HG03460 (cell line): Measurements from ENCODE around the gene FCER1G.

ENCODE experiments used
- ATAC-seq: cut with Tn5 transposase; IDR thresholded peaks from one replicate; pipeline ENCODE4 v1.9.1; 2021; ENCODE audit not compliant: unreplicated experiment

Gene FCER1G

DNA sequence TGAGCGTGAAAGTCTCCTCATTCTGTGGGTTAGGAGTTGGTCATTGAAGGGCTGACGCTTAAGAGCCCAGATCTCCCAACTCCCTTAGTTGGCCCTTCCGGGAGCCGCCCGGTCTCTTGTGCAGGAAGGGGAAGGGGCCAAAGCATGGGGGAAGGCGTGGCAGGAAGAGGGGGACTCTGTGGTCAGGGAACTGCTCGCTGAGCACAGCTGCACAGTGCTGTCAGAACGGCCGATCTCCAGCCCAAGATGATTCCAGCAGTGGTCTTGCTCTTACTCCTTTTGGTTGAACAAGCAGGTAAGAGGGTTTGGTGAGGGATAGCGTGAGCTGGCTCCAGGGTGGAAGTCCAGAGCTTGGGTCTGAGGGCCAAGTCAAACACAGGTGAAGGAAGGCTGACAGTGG lies at the start of gene FCER1G:
Gene FCER1G (plus strand): TSS at position 220 of the 400 bp plus-strand sequence. CDS start 27 bp downstream, at position 247.
- ATAC-seq: no peak

DNA sequence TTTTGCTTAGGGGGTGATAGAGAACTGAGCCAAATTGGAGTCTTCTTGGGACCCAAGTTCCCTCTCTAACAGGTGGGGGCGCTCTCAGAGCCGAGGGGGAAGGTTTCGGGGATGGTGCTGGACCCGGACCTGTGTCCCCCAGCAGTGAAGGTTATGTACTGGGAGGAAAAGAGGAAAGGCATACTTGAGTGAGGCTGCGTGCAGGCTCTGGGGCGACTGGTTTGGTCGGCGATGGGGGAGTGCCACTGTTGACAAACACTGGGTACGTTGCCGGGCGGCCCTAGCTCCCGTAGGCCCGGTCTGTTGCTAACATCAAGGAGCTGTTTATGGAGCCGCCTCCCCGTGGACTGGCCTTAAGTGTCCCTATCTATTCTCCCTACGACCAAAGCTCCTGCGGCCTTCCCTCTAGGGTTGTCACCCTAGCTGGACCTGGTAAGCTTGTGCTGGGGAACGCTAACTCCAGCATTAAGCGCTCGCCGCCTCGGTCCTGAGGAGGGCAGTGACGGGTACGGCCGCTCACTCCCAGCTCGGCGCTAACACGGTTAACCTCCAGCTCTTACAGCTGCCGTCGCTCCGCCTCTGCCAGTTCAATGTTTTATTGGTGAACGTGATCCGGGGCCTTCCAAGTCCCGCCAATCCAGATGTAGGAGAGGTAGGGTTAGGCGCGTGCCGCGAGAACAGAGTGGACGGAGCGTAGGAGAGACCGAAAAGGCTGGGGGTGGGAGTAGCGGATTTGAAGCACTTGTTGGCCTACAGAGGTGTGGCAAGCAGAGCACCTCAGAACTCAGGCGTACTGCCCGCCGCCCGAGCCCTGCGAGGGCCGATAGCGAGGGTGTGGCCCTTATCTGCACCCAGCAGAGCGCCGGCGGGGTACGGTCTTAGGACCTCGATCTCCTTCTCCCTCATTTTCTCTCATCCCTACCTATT lies 49.1 kb upstream of the FCER1G start, which contains the start of gene PPOX:
Gene PPOX (plus strand): TSS at position 685 of the 927 bp plus-strand sequence. CDS start 422 bp downstream, outside the sequence.
- peak; percentile 92 for ATAC-seq

DNA sequence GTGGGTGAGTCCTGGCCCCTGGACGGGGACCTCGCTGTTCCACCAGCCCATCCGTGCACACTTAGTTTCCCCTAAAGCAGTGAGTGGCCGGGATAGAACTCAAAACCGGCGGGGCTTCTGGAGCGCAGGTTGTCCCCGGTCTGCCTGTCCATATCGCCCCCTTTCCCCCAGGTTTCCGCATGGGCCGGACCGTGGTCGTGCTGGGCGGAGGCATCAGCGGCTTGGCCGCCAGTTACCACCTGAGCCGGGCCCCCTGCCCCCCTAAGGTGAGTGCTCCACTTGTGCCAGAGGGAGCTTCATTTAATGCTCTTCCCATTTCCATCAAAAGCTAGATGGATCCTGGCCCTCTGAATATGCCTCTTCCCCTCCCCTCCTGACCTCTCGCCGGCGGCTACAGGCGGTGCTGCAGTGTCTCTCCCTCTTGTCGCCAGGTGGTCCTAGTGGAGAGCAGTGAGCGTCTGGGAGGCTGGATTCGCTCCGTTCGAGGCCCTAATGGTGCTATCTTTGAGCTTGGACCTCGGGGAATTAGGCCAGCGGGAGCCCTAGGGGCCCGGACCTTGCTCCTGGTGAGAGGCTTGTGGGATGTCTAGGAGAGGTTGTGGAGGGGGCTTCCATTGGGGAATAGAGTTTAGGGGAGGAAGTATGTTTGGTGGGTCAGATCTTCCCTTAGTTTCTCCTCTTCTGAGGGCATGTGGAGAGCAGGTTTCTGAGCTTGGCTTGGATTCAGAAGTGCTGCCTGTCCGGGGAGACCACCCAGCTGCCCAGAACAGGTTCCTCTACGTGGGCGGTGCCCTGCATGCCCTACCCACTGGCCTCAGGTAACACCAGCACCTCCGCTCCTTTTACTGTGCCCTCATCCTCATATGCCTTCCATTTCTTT lies 48.2 kb upstream of the FCER1G start:
- no peak for ATAC-seq

DNA sequence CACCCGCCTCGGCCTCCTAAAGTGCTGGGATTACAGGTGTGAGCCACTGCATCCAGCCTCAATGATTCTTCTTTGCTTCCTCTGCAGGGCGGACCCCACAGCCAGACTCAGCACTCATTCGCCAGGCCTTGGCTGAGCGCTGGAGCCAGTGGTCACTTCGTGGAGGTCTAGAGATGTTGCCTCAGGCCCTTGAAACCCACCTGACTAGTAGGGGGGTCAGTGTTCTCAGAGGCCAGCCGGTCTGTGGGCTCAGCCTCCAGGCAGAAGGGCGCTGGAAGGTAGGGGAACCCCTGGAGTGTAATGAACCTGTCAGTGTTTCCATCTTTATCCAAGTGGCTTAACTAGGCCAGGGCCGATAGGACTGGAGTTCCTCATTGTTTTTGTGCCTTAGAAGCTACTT lies 46.2 kb upstream of the FCER1G start:
- ATAC-seq: no peak

DNA sequence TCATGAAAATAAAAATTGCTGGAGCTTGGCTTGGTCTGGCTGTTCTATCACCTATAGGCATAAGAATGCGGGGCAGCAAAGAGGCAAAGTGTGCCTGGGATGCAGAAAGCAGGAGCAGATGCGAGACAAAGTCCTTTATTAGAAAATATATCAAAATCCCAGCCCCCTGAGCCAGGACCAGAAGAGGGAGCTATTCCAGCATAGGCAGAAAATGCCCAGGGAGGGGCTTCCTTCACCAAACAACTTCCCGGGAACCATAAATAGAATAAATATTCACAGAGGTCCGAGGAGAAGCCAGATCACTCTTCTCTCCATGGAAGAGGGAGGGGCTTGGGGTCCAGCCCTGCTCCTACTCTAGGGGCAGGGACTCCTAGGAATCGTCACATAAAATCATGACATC lies 43.9 kb upstream of the FCER1G start:
- ATAC-seq: no peak

DNA sequence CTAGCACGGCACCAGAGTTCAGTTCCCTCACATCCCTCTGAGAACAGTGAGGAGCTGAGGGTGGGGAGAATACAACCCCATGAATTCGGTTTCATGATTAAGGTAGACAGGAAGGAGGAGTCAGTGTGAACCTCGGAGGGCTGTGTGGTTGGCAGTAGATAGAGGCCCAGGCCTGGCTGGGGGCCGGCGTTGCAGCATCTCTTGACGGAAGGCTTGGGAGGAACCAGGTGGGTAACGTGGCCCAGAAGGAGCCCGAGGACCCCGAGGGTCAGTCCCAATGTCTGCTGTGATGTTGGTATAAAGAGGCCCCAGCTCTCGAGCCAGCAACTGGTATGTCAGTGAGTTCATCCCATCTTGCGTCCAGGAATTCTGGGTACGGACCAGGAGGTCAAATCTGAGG lies 43.4 kb upstream of the FCER1G start:
- no peak for ATAC-seq

DNA sequence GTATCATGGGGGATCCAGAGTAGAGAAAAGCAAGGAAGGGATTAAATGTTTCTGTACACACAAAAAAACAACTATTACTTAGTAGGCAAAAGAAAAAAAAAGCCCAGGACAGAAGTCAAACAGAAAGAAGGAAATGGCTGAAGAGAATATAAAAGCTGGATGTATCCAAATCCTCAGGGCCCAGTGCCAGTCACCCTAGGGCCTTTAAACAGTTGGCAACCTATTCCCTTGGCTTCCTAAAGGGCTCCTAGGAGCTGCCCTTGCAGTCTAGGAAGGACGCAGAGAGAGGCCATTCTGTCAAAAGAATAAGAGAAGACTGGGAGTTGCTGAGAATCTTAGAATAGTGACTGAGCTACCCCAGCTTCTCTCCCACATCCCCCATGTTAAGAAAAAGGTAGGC lies 42.7 kb upstream of the FCER1G start:
- no peak for ATAC-seq

DNA sequence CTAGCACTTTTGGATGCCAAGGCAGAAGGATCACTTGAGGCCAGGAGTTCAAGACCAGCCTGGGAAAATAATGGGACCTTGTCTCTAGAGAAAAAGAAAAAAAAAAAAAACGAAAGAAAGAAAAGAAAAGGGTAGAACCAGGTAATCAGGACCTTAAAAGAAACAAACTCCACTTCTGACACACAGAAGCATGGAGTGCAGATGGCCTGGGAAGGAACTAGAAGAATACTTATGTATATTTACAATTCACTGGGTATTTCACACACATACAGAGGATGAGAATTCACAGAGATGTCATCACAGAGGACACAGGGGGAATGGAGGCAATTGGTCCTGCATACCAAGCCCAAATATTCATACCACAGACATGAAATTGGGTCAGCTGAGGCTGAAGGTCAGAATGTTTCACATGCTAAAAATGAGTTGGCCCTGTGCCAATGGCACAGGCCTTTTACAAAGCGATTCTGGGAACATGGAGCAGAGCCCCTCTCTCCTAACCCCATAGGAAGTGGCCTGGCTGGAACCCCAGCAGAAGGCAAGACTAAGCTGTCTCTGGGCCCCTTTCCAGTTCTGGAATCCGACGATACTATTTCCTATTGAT lies 42.2 kb upstream of the FCER1G start:
- ATAC-seq: no peak

DNA sequence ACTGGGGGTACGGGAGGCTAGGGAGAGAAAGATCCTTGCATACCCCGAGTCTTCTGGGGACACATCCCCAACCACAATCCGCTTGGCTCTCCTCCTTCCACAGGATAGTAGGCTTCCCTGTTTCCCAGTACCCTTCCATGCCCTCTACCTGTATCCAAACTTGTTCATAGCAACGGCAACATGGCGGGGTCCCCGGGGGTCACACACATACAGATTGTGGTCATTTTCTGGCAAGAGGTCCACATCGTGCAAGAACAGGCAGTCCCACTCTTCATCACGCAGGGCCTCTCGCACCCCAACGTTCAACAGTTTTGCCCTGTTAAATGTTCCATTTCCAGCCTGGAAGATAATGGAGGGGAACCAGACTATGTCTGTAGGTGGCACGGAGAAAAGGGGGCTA lies 41.4 kb upstream of the FCER1G start:
- ATAC-seq: no peak

DNA sequence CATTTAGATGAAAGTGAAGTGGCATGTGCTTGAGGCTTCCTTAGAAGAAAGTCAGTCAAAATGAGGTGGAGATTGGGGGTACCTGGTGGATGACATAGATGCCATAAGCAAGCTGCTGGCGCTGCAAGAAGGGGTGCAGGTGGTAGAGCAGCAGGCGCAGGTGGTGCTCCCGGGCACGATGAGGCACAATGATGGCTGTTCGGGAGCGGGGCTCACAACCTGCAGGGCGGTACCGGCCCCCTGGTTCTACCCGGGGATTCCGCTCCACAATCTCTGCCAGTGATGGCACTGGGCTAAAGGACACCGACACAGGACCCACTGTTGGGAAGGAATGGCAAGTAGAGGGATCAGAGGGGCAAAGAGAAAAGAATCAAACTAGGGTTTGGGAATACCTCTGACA lies 40.2 kb upstream of the FCER1G start:
- no peak for ATAC-seq

DNA sequence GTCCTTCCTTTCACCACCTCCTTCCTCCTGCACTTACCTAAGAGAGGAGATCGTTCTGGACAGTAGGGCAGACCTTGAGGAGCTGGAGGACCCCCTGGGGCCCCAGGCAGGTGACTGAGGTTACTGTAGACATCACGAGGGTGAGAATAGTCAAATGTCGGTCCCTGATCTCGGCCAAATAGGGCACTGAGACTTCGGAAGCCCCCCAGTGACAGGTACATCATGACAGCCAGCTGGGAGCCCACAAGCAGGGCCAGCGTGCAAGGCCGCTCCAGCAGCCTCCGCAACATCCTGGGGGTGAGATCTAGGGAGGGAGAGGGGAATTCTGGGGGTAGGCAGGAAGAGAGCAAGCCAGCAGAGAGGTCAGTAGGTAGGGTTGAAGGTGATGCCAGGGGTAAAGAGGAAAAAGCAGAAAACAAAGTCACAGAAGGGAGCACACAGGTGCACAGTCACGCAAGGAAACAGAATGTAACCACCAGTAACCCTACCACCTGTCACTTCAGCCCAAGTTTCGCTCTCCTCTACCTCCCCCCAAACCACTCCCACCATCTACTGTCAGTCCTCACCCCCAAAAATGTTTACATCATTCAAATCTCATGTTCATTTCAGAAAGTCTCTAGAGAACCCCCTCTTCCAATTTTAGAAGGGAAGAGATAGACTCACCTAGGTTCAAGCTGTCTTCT lies 39.2 kb upstream of the FCER1G start:
- ATAC-seq: no peak

DNA sequence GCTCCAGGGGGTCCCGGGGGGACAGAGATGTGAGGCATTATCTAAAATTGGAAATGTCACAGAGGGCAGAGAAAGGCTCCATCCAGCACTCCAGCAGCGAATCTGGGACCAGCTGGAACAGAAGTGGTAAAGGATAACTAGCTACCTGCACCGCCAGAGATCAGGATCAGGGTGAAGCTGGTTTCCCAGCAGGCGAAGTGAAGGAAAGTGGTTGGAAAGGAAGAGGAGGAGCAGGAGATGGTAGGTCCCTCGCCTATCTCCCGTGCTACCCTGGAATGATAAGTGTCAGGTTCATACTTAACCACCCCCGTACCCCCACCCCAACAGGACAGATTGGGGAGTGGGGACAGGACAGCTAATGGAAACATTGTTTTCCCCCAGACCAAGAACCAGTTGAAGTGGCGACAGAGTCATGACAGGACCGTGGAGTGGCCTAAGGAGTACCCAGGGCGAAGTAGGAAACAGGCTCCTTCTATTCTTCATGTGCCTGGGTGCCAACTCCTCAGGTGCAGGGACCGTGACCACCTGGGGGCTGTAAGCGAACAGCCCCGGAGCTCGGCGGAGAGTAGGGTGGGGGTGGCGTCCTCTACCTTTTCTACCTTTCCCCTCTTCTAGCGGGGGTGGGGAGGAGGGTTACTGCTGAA lies 38.5 kb upstream of the FCER1G start:
- ATAC-seq: peak; percentile 4

DNA sequence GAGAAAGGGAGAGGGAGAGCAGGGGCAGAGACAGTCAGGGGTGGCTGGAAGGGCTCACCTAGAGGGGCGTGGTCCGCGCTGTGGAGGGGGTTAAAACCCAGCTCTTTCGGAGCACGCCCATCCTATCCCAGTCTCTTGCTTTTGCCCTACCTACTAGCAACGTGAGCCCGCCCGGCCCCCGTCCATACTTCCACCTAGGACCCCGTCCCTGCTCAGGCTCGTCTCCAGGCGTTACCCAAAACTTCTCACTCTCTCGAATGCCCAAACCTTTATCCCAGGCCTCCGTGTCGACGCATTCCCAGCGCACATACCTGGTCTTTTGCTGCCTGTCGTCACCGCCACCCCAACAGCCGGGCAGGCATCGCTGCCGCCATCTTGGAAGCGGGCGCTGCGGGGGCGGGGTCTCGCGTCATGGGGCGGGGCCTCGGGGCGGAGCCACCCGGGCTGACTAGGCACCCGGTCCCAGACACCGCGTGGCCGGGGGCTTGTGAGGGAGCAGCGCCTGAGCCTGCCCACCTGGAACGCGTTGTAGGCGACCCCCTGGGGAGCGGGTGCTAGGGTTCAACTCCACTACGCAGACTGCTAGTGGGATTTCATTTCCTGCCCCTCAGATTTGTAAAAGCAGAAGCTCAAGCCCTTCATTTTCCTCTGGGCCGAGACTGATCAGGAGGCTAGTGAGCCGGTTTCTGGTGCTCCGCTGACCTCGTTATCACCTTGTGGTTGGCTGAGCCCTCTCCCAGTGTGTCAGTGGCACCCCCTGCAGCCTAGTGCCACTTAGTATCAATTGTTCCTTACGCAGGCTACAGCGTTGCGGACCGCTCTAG lies 37.8 kb upstream of the FCER1G start, which contains the start of gene B4GALT3:
Gene B4GALT3 (minus strand): TSS at position 396 of the 824 bp plus-strand sequence. CDS start 1,447 bp downstream, outside the sequence.
- ATAC-seq: peak; percentile 77

DNA sequence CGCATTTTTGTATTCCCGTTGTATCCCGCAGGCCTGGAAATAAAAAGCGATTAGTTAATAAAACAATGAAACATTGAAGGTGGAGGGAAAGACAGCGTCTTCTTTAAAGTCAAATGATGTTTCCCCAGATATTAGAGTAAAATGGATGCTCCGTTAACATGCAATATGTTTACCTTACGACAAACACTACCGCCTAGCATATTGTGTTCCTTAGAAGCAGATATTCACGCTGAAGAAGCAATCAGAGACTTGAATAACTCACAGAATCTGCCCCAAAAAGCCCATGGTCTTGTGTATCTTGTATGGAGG lies 37.2 kb upstream of the FCER1G start:
- ATAC-seq: no peak

DNA sequence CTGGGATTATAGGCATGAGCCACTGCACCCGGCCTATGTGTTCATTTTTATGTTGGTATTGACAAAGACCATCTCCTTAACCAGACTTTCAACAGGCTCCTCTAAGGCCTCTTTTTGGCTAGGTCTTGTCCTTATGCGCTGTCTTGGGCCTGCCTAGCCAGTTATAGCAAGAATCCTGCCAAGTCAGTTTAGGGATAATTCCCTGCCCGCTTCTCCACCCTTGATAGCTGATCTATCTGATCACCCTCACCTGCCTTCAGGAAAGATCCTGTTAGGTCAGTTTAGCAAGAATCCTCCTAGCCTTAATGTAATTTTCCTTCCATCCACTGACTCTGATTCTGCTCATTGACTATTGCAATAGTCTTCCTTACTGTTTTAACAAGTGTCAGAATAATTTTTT lies 35.4 kb upstream of the FCER1G start:
- ATAC-seq: no peak

DNA sequence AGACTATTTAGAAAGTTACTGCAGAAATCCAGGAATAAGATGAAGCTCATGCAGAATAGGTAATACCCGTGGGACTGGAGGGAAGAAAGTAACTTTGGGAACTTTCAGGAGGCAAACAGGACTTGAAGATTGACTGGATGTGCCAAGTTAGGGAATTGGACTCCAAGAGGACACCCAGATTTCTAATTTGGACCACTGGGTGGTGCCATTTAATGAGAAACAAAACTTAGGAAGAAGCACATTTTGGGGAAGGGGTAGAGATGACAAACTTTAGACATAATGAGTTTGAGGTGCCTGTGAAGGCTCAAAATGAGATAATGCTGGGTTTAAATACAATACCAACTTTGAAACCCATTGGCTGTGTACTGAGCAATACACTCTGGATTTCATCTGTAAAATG lies 34.5 kb upstream of the FCER1G start:
- no peak for ATAC-seq

DNA sequence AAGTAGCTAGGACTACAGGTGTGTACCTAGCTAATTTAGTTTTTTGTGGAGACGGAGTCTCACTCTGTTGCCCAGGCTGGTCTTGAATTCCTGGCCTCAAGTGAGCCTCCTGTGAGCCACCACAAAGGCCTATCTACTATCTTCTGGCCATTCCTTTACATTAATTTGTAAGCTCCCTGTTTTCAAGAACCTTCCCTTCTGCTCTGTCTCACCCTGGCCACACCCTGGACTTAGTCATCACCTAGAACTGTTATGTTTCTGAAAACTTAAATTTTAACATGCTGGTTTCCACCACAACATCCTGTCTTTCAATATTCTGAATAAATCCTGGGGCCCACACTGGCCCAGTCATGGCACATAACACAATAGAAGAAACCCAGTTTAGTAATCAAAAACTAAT lies 32.9 kb upstream of the FCER1G start:
- peak; percentile 54 for ATAC-seq

DNA sequence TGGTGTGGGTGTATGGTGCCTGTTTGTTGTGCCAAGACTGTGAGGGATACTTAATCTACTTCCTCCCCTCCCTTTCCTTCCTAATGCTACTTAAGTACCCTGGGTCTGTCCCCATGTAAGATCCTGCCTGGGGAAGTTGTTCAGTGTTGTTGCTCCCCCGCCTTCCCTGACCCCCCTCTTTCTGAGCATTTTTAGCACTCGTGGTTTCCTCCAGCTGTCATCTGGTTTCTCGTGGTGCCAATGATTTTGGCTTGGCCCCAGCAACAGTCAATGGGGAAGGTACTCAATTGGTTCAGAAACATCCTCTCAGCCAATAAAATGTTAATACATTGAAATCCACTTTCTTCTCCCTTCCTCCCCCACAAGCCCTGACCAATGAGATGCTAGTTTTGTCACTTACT lies 29.8 kb upstream of the FCER1G start:
- ATAC-seq: peak; percentile 69

DNA sequence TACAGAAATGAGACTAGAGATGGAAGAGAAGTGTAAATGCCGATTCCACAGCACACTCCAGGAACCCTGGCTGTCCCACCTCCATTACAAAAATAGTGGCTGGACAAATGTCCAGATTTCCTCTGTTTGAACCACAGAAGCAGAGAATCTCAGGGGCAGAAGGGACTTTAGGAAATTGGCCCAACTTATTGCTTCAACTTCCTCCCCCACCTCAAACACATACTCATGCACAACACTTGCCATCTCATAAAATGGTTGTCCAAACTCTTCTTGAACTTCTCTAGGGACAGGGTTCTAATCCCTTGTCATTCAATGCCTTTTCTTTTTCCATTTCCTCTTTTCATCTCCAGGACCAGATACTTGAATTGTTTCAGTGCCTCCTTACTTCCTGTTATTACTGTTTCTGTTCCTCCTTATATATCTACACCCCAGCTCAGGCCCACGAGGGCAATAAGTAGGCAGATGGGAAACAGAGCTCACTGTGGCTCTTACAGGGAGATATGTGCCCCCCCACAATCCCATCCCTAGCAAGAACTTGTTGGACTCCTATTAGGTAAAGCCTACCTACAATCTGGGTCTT lies 29.3 kb upstream of the FCER1G start:
- no peak for ATAC-seq
